NCI-H1417 treated with DMSO at 0.1 percent for 48 hours (cell line): ENCODE results near the gene VWA3B.

ENCODE experiments used
- DNase-seq: peaks from one replicate; lab custom pipeline; 2025; lab: John Stamatoyannopoulos, UW

VWA3B gene

DNA sequence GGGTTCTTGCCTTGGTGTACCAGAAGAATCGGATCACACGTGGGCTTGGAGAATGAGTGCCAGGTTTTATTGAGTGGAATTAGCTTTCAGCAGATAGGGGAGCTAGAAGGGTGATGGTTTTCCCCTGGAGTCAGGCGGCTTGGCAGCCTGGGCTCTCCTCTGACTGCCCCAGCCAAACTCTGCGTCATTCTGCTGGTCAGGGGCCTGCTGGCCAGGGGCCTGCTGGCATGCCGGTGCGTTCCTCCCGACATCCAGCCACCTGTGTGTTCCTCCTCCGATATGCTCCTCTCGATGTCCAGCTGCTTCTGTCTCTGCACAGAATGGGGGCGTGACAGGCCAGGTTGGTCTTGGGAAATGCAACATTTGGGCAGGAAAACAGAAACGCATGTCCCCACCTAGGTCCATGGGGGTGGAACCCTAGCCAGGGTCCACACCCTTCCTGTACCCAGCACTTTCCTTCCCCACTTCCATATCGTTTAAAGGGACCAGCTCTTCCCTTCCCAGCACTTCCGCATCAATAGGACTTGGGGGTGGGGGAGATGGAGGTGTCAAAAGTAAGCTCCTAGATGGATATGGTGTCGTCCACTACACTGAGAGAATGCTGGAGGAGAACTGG lies 85.3 kb downstream of the VWA3B start:
- no peak for DNase-seq

GRCh38 chr2:98172951-98173350 lies 86.0 kb downstream of the VWA3B start:
- no peak for DNase-seq

GRCh38 chr2:98175811-98176210 lies 88.8 kb downstream of the VWA3B start:
- DNase-seq, result no peak

GRCh38 chr2:98177286-98177685 lies 90.3 kb downstream of the VWA3B start:
- DNase-seq, result no peak

DNA sequence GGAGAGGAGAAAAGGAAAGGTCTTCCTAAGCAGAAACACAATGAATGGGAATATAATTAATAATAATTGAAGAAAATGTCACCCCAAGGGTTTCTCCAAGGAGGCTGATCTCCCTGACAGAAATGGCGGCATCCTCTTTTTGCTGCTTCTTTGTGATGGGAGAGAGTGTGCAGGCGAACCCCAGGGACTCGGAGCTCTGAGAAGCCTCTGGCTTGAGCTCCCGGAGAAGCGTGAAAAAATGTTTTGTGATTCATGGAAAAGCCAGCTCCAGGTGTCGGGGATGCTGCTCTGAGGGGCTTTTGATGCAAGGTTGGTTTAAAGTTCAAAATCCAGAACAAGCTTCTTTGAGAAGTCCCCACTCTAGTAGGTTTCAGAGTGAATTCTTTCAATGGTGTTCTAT lies 91.0 kb downstream of the VWA3B start:
- no peak for DNase-seq

GRCh38 chr2:98180456-98180855 lies 93.5 kb downstream of the VWA3B start:
- no peak for DNase-seq

- DNase-seq, result no peak
Observed at GRCh38 chr2:98181346-98181745, 94.4 kb downstream of the VWA3B start.

DNA sequence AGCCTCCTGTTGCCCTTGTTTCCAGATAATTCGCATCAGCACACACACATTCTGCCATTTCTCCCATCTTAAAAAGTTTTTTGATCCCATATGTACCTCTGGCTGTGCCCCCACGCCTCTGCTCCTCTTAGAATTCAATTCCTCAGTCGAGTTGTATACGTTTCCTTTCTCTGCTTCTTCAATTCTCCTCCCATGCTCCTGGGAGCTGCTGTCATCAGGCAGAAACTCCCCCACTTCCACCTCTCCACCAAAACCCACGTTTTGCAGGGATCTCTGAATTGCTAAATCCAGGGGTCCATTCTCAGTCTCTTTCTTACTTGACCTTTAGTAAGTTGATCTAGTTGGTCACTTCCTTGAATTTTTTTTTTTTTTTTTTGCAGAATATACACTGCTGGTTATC lies 98.8 kb downstream of the VWA3B start:
- DNase-seq, result no peak

- no peak for DNase-seq
Observed at GRCh38 chr2:98187194-98187593, 100.2 kb downstream of the VWA3B start.

DNA sequence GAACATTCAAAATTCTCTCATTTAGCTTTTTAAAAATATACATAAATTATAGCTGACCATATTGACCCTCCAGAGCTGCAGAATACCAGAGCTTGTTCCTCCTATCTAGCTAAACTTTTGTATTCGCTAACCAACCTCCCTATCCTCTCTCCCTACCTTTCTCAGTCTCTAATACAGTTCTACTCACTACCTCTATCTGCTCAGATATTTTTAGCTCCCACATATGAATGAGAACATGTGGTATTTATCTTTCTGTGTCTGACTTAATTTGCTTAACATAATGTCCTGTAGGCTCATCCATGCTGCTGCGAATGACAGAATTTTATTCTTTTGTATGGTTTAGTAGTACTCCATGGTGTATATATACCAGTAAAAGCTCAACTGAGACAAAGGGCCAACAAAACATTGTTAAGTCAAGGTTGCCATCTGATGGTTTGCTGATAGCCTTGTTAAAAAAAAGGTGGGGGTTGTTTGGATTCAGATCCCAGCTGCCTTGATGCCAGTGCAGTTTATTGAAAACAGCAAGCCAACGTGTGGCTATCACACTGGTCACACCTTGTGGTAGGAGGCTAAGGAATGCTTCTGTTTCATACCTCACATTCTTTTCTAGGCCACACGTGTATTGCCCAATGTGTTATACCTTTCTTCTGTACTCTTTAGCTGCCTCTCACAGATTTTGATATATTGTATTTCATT lies 101.5 kb downstream of the VWA3B start:
- no peak for DNase-seq

DNA sequence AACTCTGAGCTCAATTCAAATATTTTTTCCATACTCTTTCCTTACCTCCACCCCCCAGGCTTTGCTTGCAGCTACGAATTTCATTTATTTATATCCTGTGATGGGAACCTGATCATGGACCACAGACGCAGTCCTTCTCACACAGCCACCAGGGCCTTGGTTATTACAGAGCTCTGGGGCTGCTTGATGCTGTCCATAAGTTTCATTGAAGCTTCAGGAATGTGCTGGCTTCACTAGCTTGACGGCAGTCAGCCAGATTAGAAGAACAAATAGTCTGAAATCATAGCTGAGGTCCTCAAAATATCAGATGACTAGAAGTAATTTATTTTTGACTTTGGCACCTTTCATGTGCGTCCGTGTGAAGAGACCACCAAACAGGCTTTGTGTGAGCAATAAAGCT lies 104.9 kb downstream of the VWA3B start:
- DNase-seq, result no peak

GRCh38 chr2:98201576-98201975 lies 114.6 kb downstream of the VWA3B start:
- DNase-seq, result no peak

GRCh38 chr2:98205889-98206288 lies 118.9 kb downstream of the VWA3B start:
- DNase-seq, result no peak

DNA sequence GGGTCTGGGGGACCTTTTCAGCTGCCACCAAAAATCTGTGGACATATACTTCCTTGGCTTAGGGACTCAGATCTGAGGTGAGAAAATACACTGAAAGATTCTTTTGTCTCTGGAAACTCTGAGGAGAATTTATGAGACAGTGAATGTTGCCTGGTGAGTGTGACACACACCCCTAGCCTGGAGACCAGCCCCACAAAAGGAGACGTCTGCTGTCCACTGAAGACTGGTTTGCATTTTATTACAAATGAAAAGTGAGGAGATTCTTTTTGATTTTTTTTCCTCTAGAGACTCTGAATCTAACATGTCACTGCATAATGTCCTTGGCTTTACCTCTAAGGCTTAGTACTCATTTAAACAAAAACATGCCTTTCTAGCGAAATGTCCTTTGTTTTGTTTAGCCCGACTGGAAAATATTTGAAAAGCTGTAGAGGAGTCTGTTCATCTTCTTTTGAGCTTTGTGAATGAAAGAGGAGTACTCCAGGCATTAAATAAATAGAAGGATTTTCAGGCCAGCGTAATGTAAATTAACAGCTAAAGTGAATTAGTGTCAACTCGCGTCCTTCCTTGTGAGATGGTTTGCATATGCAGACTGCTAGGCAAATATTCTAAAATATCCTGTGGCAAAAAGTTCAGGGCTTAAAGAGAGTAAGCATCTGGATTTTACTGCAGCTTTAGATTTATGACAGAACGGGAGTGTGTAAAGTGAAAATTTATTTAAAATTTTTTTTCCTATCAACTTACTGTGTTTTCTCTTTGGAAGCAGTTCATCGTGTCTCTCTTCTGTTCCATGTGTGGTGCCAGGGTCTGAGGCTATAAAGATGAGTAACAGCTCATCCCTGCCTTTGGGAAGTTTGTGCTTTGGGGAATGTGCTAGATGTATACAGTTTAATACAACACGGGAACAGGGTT lies 125.4 kb downstream of the VWA3B start:
- DNase-seq, result no peak

- no peak for DNase-seq
Observed at GRCh38 chr2:98216616-98217015, 129.6 kb downstream of the VWA3B start.

- DNase-seq, result no peak
Observed at GRCh38 chr2:98219152-98219551, 132.2 kb downstream of the VWA3B start.

DNA sequence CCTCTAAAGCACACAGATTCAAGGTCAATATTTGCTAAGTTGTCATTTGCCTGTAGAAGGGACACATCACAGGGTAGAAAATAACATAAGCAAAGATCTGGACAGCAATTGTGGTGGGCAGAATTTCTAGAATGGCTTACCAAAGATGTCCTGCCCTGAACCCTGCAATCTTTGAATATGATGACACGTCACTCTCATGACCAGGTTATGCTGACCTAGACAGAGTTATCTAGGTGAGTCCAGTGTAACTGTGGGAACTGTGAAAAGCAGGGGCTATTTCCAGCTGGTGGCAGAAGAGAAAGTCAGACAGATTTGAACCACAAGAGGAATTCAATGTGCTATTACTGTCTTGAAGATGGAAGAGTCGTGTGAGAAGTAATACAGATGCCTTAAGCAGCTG lies 147.0 kb downstream of the VWA3B start:
- DNase-seq, result no peak

- DNase-seq, result no peak
Observed at GRCh38 chr2:98234776-98235175, 147.8 kb downstream of the VWA3B start.

- no peak for DNase-seq
Observed at GRCh38 chr2:98236935-98237334, 150.0 kb downstream of the VWA3B start.

- DNase-seq, result no peak
Observed at GRCh38 chr2:98240786-98241398, 153.9 kb downstream of the VWA3B start.

- no peak for DNase-seq
Observed at GRCh38 chr2:98241592-98241991, 154.6 kb downstream of the VWA3B start.

GRCh38 chr2:98242003-98242402 lies 155.0 kb downstream of the VWA3B start:
- DNase-seq, result no peak

DNA sequence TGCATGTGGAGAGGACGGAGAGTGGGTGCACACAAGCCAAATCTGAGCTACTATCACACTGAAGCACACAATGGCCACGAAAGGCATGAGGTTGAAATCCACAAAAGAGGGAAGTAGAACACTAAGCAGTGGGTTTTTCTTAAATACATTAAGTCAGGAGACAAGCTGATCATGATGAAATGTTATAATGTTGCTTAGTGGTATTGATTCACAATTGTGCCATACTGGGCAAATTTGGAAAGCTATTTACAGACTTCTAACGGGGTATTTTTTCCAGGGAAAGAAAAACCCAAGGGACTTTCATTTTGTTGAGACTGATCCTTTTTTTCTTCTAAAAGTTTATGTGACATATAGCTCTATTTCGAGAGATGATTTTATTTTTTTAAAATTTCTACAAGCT lies 158.5 kb downstream of the VWA3B start:
- no peak for DNase-seq
